Measurements from ENCODE around the gene SBNO1. TPM values are rescaled to one million over a fixed set of nuclear protein-coding genes. Genes with fewer than 3 reads are reported as not detected.
"Not testable (repeated sequence)": the region's sequence is repeated elsewhere in the genome, so short reads cannot be mapped to it uniquely, and the experiment has no call there.

The SBNO1 gene
- polyA plus RNA-seq (ENCODE audit: insufficient read length) = 38.8 TPM
- long read RNA-seq, donor 1, partial matches to known transcripts = 12 of 12 reads
- long read RNA-seq, donor 1, other reads (novel, unspliced or antisense) = 0 of 12 reads
- long read RNA-seq, donor 2, partial matches to known transcripts = 12 of 12 reads
- long read RNA-seq, donor 2, other reads (novel, unspliced or antisense) = 0 of 12 reads
- long read RNA-seq, donor 3, partial matches to known transcripts = 8 of 8 reads
- long read RNA-seq, donor 3, other reads (novel, unspliced or antisense) = 0 of 8 reads
- long read RNA-seq, donor 4 = 0 reads
- long read RNA-seq, donor 5, full-length matches to known transcripts = 1 of 16 reads
- long read RNA-seq, donor 5, partial matches to known transcripts = 15 of 16 reads
- long read RNA-seq, donor 5, other reads (novel, unspliced or antisense) = 0 of 16 reads
- long read RNA-seq, donor 6, partial matches to known transcripts = 9 of 9 reads
- long read RNA-seq, donor 6, other reads (novel, unspliced or antisense) = 0 of 9 reads
- long read RNA-seq, donor 7, partial matches to known transcripts = 33 of 33 reads
- long read RNA-seq, donor 7, other reads (novel, unspliced or antisense) = 0 of 33 reads
- long read RNA-seq, donor 8, partial matches to known transcripts = 6 of 6 reads
- long read RNA-seq, donor 8, other reads (novel, unspliced or antisense) = 0 of 6 reads

DNA sequence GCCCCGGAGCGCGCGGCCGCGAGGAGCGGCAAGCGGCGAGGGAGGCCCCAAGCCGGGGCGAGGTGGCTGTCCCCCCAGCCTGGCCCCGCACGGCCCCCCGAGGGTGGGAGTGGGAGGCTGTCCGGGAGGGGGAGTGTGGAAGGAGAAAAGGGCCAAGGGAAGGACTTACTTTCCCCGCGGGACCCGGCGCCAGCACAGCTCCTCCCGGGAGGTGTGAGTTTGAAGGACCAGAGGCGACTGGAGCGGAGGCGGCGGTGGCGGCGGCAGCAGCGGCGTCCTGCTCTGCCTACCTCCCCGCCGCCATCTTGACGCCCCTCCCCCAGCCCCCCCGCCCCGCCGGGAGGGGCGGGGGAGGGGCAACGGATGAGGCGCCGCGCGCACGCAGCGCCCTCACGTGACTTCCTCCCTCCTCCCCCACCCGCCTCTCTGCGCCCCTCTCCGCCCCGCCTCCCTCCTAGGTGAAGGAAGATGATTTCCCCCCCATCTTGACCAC lies at the start of gene SBNO1:
Gene SBNO1 (minus strand): TSS at position 316 of the 493 bp plus-strand sequence. CDS start 14,406 bp downstream, outside the sequence.
- DNase-seq = peak; percentile 89

DNA sequence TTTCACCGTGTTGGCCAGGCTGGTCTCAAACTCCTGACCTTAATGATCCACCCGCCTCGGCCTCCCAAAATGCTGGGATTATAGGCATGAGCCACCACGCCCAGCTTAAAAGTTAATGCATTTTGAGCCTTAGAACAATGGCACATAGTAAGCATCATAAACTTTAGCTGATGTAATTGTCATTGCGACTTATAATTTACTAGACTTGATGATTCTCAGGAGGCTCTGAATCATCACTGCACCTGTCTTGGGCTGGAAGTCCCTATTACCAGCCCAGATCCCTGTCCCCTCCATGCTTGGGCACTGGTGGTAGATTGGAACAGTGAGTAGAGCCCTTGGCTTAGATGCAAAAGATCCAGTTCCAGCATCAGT lies 45.4 kb upstream of the SBNO1 start:
- no peak for DNase-seq

DNA sequence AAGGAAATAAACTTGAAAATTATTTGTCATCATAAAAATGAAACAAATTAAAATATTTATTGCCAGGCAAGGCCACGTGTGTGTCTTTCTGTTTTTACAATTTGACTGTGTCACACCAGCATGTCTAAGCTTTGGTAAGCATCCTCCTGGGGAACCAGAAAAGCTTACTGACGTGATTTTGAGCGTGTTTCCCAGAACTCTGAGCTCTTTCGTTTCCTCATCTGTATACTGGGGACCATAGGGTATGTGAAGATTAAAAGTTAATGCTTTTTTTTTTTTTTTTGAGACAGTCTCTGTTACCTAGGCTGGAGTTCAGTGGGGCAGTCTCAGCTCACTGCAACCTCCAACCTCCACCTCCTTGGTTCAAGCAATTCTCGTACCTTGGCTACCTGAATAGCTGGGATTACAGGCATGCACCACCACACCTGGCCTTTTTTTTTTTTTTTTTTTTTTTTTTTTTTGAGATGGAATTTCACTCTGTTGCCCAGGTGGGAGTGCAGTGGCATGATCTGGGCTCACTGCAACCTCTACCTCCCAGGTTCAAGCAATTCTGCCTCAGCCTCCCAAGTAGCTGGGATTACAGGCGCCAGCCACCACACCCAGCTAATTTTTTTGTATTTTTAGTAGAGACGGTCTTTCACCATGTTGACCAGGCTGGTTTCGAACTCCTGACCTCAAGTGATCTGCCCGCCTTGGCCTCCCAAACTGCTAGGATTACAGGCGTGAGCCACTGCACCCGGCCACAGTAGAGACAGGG lies 44.8 kb upstream of the SBNO1 start:
- DNase-seq = not testable (repeated sequence)

DNA sequence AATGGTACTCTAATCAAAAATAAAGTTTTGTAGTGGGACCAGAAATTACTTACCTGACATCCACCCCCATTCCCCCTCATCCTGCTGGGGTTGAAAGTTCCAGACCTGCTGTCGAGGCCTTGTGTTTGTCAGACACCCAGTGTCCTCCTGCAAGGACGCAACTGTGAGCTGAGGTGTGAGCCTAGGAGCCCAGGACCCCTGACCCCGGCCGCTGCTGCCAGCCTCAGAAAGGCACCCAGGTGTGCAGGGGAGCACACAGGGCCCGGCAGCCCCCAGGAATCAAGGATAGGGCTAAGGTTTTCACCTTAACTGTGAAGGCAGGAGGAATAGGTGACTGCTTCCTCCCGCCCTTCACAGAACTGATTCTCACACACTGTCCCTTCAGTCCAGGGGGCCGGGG lies 44.0 kb upstream of the SBNO1 start:
- not testable (repeated sequence) for DNase-seq

DNA sequence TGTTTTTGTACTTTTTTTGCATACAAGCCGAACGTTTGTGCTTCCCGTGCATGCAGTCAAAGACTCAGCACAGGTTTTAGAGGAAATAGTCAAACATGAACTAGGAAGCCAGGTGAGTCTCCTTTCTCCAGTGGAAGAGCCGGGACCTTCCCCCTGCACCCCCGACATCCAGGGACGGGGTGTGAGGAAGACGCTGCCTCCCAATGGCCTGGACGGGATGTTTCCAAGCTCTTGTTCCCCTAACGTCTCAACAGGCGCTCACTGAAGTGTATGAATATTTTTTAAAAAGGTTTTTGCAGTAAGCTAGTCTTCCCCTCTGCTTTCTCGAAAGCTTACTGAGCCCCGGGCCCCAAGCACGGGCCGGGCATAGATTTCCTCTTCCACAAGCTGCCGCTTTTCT lies 43.3 kb upstream of the SBNO1 start:
- not testable (repeated sequence) for DNase-seq

DNA sequence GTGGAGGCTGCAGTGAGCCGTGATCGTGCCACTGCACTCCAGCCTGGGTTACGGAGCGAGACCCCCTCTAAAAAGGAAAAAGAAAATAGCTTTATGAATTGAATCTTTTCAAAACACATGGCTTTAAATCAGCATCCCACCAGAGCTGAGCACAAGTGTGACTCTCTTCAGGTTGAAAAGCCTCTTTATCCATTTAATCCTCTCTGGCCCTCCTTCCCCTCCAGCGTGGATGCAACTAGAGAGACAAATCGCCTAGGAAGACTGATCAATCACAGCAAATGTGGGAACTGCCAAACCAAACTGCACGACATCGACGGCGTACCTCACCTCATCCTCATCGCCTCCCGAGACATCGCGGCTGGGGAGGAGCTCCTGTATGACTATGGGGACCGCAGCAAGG lies 42.6 kb upstream of the SBNO1 start:
- not testable (repeated sequence) for DNase-seq

DNA sequence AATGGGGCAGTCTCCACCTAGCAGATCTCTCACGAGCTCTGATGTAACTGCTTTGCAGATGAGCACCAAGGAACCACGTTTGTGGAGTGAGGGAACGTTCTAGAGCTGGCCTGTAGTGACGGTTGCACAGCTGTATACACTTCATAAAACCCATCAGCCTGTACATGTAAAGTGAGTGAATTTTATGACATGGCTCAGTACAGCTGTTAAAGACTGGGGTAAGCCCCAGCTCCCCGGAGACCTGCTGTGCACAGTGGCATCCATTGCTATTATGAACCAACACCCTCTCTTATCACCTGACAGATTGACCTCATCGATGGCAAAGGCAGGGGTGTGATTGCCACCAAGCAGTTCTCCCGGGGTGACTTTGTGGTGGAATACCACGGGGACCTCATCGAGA lies 39.9 kb upstream of the SBNO1 start:
- no peak for DNase-seq

DNA sequence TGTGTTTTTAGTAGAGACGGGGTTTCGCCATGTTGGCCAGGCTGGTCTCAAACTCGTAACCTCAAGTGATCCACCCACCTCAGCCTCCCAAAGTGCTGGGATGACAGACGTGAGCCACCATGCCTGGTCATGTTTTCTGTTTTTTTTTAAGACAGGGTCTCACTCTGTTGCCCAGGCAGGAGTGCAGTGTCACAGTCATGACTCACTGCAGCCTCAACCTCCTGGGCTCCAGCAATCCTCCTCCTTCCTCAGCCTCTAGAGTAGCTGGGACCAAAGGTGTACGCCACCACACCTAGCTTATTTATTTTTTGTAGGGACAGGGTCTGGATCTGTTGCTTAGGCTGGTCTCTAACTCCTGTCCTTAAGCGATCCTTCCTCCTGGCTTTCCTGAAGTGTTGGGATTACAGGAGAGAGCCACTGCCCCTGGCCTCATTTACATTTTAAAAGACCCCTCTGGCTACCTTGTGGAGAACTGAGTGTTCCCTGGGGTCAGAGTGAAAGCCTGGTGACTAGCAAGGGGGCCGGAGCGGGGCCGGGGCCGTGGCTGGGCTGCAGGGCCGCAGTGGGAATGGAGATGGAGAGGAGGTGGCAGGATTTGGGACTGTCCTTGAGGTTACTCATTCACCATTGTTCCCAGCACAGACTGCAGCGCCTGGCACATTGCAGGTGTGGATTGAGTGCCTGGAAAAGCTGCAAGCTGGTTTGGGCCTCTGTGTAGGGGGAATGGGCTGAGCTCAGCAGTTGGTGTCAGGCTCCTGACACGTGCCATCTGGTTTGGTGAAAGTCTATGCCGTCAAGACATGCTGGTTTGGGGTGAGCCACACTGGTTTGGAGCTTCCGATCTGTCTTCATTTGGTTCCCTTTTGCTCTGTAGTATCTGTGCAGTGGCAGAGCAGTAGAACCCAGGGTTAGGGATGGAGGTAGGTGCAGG lies 37.4 kb upstream of the SBNO1 start:
- no peak for DNase-seq

DNA sequence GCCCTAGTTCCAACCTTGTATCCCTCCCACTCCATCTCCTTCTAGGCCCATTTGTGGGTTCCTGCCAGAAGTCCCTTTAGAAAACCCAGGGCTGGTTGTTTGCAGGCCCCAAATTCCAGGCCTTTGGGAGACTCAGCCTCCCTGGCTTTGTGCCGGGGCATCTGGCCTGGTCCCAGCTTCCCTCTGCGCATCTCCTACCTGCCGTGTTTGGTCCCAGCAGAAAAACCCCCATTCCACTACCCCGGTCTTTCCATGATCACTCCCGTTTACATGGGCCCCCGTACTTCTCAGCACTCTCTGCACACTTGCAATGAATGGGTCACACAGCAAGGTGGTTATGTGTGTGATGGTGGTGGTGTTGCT lies 34.6 kb upstream of the SBNO1 start:
- no peak for DNase-seq

DNA sequence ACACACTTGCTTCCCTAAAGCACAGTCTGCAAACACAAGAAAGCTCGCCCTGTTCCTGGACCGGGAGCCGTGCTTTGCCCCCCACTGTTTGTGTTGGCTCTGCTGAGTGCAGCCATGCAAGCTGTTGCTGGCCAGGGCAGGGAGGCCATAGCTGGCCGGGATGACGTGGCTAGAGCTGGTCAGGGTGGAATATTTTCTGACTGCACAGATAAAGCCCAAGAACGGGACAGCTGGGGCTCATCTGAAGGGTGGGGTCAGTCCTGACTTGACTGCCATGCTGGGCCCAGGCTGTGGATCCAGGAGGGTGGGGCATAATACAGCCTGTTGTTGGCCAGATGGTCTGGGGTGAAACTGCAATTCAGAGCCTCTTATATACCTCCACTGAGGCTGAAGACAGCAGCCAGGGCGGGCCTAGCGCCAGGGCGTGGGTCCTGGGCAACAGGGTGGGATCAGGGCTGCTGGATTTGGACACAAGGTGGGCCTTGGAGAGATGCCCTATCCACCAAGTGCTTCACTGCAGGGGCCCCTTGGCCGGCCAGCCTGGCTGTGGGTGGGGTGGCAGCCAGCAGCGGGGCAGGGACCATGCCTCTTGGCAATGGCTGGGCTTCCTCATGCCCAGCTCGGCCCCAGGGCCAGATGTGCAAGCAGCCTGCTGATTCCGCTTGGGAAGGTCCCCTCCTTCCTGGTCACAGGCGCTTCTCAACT lies 34.1 kb upstream of the SBNO1 start:
- DNase-seq = no peak

DNA sequence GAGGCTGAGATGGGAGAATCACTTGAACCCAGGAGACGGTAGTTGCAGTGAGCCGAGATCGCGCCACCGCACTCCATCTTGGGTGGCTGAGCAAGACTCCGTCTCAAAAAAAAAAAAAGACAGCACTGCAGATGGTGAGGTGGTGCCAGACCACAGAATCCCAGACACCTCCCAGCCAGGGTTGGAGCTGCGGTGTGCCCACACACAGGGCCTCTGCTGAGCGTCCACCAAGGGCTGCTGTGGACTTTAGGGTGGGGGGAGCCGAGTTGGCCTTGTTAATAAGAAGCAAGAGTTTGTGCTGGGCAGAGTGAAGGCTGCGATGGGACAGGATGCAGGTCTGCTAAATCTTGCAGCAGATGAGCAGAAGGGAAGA lies 33.5 kb upstream of the SBNO1 start:
- no peak for DNase-seq

DNA sequence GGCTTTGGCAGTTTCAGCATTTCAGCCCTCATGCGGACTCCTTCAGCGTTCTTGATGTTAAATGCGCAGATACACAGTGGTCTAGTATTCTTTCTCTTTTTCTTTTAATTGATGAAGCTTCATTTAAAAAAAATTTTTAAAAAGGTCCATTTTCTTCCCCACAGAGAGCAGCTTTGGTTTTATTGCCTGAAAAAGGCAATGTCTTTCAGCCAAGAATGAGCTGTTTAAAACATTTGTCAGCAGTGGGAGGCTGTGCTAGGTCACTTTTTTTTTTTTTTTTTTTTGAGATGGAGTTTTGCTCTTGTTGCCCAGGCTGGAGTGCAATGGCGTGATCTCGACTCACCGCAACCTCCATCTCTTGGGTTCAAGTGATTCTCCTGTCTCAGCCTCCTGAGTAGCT lies 32.8 kb upstream of the SBNO1 start:
- DNase-seq = no peak

DNA sequence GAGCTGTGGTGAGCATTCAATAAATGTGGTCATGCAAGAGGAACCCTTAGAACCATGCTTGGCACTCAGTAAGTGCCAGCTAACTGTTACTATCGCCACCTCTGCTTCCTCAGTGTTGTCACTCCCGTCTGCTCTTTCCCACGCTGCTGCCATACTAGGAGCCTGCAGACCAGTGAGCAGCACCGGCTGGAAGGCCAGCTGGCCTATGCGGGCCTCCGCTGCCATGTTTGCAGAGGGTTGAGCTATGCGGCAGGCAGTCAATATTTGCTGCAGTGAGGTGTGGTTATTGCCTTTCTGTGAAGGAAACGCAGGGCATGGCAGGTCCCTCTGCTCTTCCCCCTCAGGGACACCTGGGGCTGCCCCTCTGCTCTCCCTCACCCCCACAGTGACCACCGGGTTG lies 32.3 kb upstream of the SBNO1 start:
- no peak for DNase-seq

DNA sequence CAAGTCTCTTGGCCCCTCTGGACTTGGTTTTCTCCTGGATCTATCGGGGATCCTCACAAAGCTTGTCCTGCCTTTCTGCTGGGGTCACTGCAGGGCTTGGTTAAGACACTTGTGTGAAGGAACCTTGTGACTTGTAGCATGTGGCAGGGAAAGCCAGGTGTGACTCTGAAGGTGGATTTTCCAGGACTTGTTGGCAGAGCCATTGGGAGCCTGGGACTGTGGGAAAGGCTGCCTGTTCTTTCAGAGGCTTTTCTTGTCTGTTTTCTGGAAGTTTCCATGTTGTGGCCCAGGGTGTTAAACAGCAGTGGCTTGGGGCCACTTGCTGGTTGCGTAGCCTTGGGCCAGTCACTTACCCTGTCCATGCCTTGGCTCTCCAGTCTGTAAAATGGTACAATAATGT lies 31.9 kb upstream of the SBNO1 start:
- no peak for DNase-seq

DNA sequence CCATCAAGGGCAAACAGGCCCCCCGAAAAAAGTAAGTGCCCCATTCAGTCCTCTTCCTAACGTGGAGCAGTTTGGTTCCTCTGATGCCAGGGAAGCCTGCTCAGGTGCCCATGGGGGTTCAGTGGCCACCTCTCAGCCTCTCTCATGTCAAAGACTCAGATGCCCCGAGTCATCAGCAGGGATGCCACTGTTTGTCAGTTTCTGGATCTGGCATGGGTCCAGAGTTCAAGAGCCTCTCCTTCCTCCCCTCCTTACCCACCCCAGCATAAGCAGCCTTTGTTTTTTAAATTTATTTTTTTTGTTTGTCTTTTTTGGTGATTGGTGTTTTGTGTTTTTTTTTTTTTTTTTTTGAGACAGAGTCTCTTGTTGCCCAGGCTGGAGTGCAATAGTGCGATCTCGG lies 30.6 kb upstream of the SBNO1 start:
- DNase-seq = no peak

DNA sequence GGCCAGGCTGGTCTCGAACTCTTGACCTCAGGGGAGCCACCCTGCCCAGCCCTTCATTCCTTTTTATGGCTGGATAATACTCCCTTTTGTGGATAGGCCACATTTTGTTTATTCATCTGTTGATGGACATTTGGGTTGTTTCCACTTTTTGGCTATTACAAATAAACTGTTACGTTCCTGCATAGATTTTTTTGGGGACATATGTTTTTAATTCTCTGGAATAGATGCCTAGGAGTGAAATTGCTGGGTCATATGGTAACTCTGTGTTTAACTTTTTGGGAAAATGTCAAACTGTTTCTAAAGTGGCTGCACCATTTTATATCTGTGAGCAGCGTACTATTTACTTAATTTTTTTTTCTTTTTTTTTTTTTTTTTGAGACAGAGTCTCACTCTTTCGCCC lies 29.1 kb upstream of the SBNO1 start:
- DNase-seq = no peak

DNA sequence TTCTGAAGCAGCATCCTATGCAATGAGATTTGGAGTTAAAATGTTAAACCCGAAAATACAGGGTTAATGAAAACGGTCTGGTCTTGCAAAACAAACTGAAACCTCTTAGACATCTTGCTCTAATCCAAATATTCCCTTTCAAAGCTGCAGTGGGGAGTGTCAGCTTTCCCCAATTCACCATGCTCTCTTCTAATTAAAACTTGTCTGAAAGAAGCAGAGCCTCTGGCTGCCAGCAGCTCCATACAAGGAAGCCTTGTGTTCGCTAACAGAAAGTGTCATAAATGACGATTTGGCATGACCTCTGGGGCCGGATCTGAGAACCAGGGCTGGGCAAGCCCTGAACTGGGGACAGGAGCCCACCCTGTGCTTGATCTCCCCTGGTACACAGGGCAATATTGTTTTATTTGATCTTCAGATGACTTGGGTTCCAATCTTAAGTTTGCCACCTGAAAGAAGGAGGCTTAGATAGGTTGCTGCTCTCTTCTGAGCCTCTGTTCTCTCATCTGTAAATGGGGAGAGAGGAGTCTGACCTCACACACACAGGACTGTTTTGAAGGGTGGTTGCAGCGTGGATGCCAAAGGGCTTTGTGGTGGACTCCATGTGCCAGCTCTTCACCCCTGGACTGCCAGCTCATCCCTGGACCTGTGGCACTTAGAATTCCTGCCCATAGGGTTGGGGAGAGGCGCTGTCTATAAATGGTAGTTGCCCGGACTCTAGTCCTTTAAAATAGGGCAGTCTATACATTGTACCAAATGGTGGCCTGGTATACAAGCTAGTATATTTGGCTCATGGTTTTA lies 27.1 kb upstream of the SBNO1 start:
- DNase-seq = no peak

DNA sequence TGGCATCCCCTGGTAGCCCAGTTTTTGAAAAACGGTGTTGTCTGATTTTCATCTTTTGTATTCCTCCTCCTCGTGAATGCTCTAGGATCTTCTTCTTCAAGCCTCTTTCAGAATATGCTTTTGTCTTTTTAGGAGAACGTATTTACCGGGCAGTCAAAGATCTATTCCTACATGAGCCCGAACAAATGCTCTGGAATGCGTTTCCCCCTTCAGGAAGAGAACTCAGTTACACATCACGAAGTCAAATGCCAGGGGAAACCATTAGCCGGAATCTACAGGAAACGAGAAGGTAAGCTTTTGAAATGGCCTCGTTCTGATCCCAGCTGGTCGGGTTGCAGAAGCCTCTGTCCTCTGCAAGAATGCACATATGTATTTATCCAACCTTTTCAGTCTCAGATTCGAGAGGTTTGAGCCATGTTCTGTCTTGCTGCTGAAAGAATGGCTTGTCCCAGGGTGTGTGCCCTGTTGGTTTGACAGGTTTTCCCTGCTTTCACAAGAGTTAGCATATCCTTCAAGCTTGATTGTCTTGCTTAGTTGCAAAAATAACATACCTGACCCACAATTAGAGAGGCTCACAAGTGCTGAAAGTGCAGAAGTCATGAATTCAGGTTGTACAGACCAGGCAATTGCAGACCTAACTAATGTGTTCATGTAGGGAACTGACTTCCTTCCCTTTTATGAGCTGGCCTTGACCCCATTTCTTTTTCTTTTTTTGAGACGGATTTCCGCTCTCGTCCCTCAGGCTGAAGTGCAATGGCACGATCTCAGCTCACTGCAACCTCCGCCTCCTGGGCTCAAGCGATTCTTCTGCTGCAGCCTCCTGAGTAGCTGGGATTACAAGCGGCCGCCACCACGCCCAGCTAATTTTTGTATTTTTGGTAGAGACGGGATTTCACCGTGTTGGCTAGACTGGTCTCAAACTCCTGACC lies 26.1 kb upstream of the SBNO1 start:
- DNase-seq = no peak
